ENCODE data around the gene FHOD1. TPM values are rescaled to one million over a fixed set of nuclear protein-coding genes. Genes with fewer than 3 reads are reported as not detected.
A peak's percentile ranks its signal among the peaks of the same experiment; 100 is the strongest.

FHOD1 gene
- total RNA-seq, 2 experiments from 2014 or later, result 102 to 105 TPM

- CTCF ChIA-PET, result interaction anchor here (1.0 to 1.9 kb wide), 8 partner anchors 20 to 148 kb away, joined by 3 to 7 read pairs (median 4); partner anchors contain the start of gene SLC9A5
- H3K4me3 Mint-ChIP-seq, result peak overlapping the region; percentile 89
- POLR2A ChIA-PET, result interaction anchor here (0.5 to 2.0 kb wide), 3 partner anchors 10 to 20 kb away, joined by 3 to 4 read pairs (median 3); no protein-coding TSS in a partner anchor
- H3K36me3 Mint-ChIP-seq (ENCODE audit: low read depth), result peaks cover 20% of the 10 kb centered on the region
- intact Hi-C loops (cut with micrococcal nuclease), result no loop called here
- H3K4me1 Mint-ChIP-seq (ENCODE audit: low read depth), result peaks cover 16% of the 10 kb centered on the region
- TF ChIP-seq CTCF (IDR thresholded peaks at IDR 0.05), result no peak
- no peak for DNase-seq
- H3K9me3 Mint-ChIP-seq, result no peaks in the 10 kb centered on the region
- no peak for ATAC-seq
- no peaks in the 10 kb centered on the region for H3K27me3 Mint-ChIP-seq
- no peak overlapping the region for H3K27ac Mint-ChIP-seq
These were observed 33.1 kb upstream of the FHOD1 start for GRCh38 chr16:67280090-67281015.

GRCh38 chr16:67279296-67280089, 32.2 kb upstream of the FHOD1 start, which contains the start of gene PLEKHG4:
Gene PLEKHG4, plus strand, starts transcription at chr16:67279532. Its CDS starts 513 bp downstream, at chr16:67280045.
- POLR2A ChIA-PET, result interaction anchor here (0.6 to 1.1 kb wide), 2 partner anchors 31 to 268 kb away, joined by 3 to 4 read pairs; partner anchors contain the start of gene SLC9A5
- H3K4me1 Mint-ChIP-seq (ENCODE audit: low read depth), result peaks cover 18% of the 10 kb centered on the region
- TF ChIP-seq CTCF (IDR thresholded peaks at IDR 0.05), result peak; percentile 86
- peak; percentile 94 for ATAC-seq
- CTCF ChIA-PET, result interaction anchor here (1.0 to 1.9 kb wide), 20 partner anchors 10 to 164 kb away, joined by 3 to 10 read pairs (median 4); partner anchors contain the start of genes SLC9A5 and TPPP3
- H3K27me3 Mint-ChIP-seq, result no peaks in the 10 kb centered on the region
- H3K9me3 Mint-ChIP-seq, result no peaks in the 10 kb centered on the region
- H3K27ac Mint-ChIP-seq, result peak within 1 kb of the TSS; percentile 90
- intact Hi-C loops (cut with micrococcal nuclease), result loop anchor here (5.0 kb wide), 1 partner anchor 48 kb away; the partner anchor contains the start of genes KCTD19 and LRRC36
- H3K36me3 Mint-ChIP-seq (ENCODE audit: low read depth), result peaks cover 22% of the 10 kb centered on the region
- peak; percentile 87 for DNase-seq
- peak within 1 kb of the TSS; percentile 89 for H3K4me3 Mint-ChIP-seq

- CTCF ChIA-PET, result interaction anchor here (0.6 to 2.0 kb wide), 21 partner anchors 9 to 202 kb away, joined by 3 to 10 read pairs (median 4); partner anchors contain the start of genes ATP6V0D1, KCTD19, LRRC36 and TPPP3
- H3K4me3 Mint-ChIP-seq, result peak overlapping the region; percentile 89
- H3K27me3 Mint-ChIP-seq, result no peaks in the 10 kb centered on the region
- H3K9me3 Mint-ChIP-seq, result no peaks in the 10 kb centered on the region
- intact Hi-C loops (cut with micrococcal nuclease), result loop anchor here (5.0 kb wide), 1 partner anchor 48 kb away; the partner anchor contains the start of genes KCTD19 and LRRC36
- DNase-seq (peak; percentile 74), ATAC-seq (peak; percentile 65)
- peaks cover 22% of the 10 kb centered on the region for H3K36me3 Mint-ChIP-seq (ENCODE audit: low read depth)
- no peak for TF ChIP-seq CTCF (IDR thresholded peaks at IDR 0.05)
- peaks cover 18% of the 10 kb centered on the region for H3K4me1 Mint-ChIP-seq (ENCODE audit: low read depth)
- peak overlapping the region; percentile 90 for H3K27ac Mint-ChIP-seq
- POLR2A ChIA-PET, result interaction anchor here (0.6 to 1.1 kb wide), 4 partner anchors 31 to 269 kb away, joined by 3 to 4 read pairs (median 3); partner anchors contain the start of gene SLC9A5
These were observed 31.6 kb upstream of the FHOD1 start for GRCh38 chr16:67278773-67279295.

- no peaks in the 10 kb centered on the region for H3K27me3 Mint-ChIP-seq
- ChIA-PET CTCF (interaction anchor here (0.6 to 2.0 kb wide), 27 partner anchors 9 to 202 kb away, joined by 3 to 10 read pairs (median 3); partner anchors contain the start of genes ATP6V0D1, KCTD19, LRRC36 and TMEM208), POLR2A (interaction anchor here (0.6 to 2.1 kb wide), 6 partner anchors 10 to 270 kb away, joined by 3 to 7 read pairs (median 3); partner anchors contain the start of gene SLC9A5)
- peak overlapping the region; percentile 90 for H3K27ac Mint-ChIP-seq
- DNase-seq (no peak), ATAC-seq (no peak)
- TF ChIP-seq CTCF (IDR thresholded peaks at IDR 0.05), result no peak
- H3K9me3 Mint-ChIP-seq, result no peaks in the 10 kb centered on the region
- H3K36me3 Mint-ChIP-seq (ENCODE audit: low read depth), result peaks cover 24% of the 10 kb centered on the region
- intact Hi-C loops (cut with micrococcal nuclease), result loop anchor here (5.0 kb wide), 1 partner anchor 49 kb away; the partner anchor contains the start of genes KCTD19 and LRRC36
- peaks cover 18% of the 10 kb centered on the region for H3K4me1 Mint-ChIP-seq (ENCODE audit: low read depth)
- peak overlapping the region; percentile 89 for H3K4me3 Mint-ChIP-seq
These were observed 30.9 kb upstream of the FHOD1 start for GRCh38 chr16:67277999-67278772.

Data from activated CD8-positive, alpha-beta T cell treated with anti-CD3 and anti-CD28 coated beads for 36 hours (primary cell).